ENCODE data around the gene XPOT.

Gene XPOT

GRCh38 chr12:64407342-64408223 is 3.4 kb downstream of the XPOT start:
- no peak overlapping the region for H3K27ac ChIP-seq
- TF ChIP-seq, protein P1, sequence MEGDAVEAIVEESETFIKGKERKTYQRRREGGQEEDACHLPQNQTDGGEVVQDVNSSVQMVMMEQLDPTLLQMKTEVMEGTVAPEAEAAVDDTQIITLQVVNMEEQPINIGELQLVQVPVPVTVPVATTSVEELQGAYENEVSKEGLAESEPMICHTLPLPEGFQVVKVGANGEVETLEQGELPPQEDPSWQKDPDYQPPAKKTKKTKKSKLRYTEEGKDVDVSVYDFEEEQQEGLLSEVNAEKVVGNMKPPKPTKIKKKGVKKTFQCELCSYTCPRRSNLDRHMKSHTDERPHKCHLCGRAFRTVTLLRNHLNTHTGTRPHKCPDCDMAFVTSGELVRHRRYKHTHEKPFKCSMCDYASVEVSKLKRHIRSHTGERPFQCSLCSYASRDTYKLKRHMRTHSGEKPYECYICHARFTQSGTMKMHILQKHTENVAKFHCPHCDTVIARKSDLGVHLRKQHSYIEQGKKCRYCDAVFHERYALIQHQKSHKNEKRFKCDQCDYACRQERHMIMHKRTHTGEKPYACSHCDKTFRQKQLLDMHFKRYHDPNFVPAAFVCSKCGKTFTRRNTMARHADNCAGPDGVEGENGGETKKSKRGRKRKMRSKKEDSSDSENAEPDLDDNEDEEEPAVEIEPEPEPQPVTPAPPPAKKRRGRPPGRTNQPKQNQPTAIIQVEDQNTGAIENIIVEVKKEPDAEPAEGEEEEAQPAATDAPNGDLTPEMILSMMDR (conservative IDR thresholded peaks at IDR 0.05) = no peak
- TF ChIP-seq ZFX (IDR thresholded peaks at IDR 0.05) = no peak

- no peak for TF ChIP-seq ZFX (IDR thresholded peaks at IDR 0.05)
- TF ChIP-seq, protein P1 (conservative IDR thresholded peaks at IDR 0.05) = no peak
- no peak overlapping the region for H3K27ac ChIP-seq
Observed at GRCh38 chr12:64411427-64411826, 7.2 kb downstream of the XPOT start.

DNA sequence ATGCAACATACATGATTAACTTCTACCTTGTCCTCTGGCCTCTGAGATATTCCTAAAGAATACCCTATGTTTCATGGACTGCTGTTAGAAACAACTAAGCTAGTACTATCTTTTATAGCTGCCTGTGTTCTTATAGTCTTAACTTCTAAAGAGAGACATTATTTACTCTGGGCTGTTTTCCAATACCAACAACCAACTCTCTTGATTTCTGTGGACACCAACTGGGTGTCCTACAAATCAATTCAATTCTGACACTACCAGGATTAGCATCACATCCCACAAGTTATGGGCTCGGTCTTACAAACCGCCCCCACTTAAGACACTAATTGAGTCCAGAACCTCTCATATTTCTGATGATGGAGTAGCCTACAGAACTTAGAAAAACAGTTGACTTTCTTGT is 8.3 kb downstream of the XPOT start:
- H3K27ac ChIP-seq = no peak overlapping the region
- TF ChIP-seq ZFX (IDR thresholded peaks at IDR 0.05) = no peak
- TF ChIP-seq, protein P1 (conservative IDR thresholded peaks at IDR 0.05) = no peak

- H3K27ac ChIP-seq = no peak overlapping the region
Observed at GRCh38 chr12:64413884-64414283, 9.7 kb downstream of the XPOT start.

GRCh38 chr12:64418209-64418608 is 14.0 kb downstream of the XPOT start:
- no peak overlapping the region for H3K27ac ChIP-seq

More at GRCh38 chr12:64413884-64414283, 9.7 kb downstream of the XPOT start:
- TF ChIP-seq ZFX (IDR thresholded peaks at IDR 0.05) = no peak
- TF ChIP-seq, protein P1 (conservative IDR thresholded peaks at IDR 0.05) = no peak

DNA sequence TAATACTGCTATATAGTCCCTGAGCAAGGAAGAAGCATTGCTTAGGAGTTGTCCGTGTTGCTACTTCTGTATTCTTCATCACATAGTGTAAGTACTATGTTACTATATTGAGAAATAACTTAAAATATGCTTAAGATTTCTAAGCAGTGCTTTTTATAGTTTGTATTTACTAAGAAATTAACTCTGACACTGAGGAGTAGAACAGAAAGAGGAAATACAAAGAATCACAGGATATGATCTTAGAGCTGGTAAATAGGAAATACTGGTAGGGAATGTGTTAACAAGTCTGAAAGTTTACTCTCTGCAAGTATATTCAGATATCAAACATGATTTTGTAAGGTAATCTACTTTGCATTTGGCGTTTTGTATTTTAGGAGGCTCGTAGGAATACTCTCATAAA is 15.5 kb downstream of the XPOT start:
- no peak overlapping the region for H3K27ac ChIP-seq
- TF ChIP-seq ZFX (IDR thresholded peaks at IDR 0.05) = no peak
- TF ChIP-seq, protein P1 (conservative IDR thresholded peaks at IDR 0.05) = no peak

More at GRCh38 chr12:64418209-64418608, 14.0 kb downstream of the XPOT start:
- TF ChIP-seq, protein P1 (conservative IDR thresholded peaks at IDR 0.05) = no peak
- no peak for TF ChIP-seq ZFX (IDR thresholded peaks at IDR 0.05)

DNA sequence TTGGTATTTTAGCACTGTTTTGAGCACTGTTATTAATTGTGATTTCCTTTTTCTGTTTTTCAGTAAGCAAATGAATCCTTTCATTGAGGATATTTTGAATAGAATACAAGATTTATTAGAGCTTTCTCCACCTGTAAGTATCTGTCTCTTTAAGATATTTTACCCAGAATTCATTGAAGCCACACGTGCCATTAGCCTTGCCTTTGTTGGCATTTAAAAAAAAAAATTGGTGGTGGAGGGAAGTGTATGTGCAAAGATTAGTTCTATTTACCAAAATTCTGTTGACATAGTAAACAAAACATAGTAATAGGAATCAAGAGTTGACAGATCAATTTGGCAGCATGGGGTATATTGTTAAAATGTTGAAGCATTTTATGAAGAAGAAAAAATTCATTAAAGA is 23.8 kb downstream of the XPOT start:
- TF ChIP-seq, protein P1 (conservative IDR thresholded peaks at IDR 0.05) = no peak
- TF ChIP-seq ZFX (IDR thresholded peaks at IDR 0.05) = no peak
- no peak overlapping the region for H3K27ac ChIP-seq

Measured in C4-2B (cell line).